Mammary epithelial cell (primary cell): Measurements from ENCODE around the gene CTIF.

Experiments
- CTCF ChIP-seq, 2 donors: IDR thresholded peaks in 1 of 2; conservative IDR thresholded peaks in 1 of 2; 2 replicates each; pipeline ENCODE4 v1.5.1; 2011 to 2012; ENCODE audit warnings: inconsistent platforms in 2 of 2, low read length in 2 of 2, mild to moderate bottlenecking in 2 of 2, control low read depth in 1 of 2, low read depth in 1 of 2; ENCODE audit not compliant: insufficient read depth in 1 of 2; ENCODE audit errors: extremely low read depth in 1 of 2
- EZH2 ChIP-seq: IDR thresholded peaks from 2 replicates; pipeline ENCODE4 v1.6.1; 2012; ENCODE audit warnings: low read length, inconsistent platforms, borderline replicate concordance

GRCh38 chr18:48612917-48613316 lies 74.1 kb downstream of the CTIF start:
- TF ChIP-seq CTCF (conservative IDR thresholded peaks at IDR 0.05 in 1 of 2, IDR thresholded peaks at IDR 0.05 in 1 of 2; ENCODE audit: extremely low read depth in 1 of 2, insufficient read depth in 1 of 2, low read depth in 1 of 2, low read length in 2 of 2) (no peak), EZH2 (no peak)
